ENCODE data around the gene NT5M.

NT5M gene

DNA sequence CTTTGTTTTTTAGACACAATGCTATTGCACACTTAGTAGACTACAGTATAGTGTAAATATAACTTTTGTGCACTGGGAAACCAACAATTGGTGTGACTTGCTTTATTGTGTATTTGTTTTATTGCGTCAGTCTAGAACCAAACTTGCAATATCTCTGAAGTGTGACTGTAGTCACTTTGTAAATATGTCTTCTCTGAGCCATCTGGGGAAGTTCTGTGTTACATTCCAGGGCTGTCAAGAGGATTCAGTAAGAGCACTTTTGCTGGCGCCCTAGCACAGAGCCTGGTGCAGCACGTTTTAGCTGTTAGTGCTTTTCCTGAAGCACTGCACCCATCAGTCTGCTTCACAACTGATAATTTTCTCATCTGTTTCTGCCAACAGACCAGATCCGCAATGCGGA lies 73.2 kb downstream of the NT5M start:
- TF ChIP-seq, protein P1, sequence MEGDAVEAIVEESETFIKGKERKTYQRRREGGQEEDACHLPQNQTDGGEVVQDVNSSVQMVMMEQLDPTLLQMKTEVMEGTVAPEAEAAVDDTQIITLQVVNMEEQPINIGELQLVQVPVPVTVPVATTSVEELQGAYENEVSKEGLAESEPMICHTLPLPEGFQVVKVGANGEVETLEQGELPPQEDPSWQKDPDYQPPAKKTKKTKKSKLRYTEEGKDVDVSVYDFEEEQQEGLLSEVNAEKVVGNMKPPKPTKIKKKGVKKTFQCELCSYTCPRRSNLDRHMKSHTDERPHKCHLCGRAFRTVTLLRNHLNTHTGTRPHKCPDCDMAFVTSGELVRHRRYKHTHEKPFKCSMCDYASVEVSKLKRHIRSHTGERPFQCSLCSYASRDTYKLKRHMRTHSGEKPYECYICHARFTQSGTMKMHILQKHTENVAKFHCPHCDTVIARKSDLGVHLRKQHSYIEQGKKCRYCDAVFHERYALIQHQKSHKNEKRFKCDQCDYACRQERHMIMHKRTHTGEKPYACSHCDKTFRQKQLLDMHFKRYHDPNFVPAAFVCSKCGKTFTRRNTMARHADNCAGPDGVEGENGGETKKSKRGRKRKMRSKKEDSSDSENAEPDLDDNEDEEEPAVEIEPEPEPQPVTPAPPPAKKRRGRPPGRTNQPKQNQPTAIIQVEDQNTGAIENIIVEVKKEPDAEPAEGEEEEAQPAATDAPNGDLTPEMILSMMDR (IDR thresholded peaks at IDR 0.05; ENCODE audit: low read depth, low read length, missing control alignments), result no peak
- no peak for DNase-seq (ENCODE audit: low read depth)

DNA sequence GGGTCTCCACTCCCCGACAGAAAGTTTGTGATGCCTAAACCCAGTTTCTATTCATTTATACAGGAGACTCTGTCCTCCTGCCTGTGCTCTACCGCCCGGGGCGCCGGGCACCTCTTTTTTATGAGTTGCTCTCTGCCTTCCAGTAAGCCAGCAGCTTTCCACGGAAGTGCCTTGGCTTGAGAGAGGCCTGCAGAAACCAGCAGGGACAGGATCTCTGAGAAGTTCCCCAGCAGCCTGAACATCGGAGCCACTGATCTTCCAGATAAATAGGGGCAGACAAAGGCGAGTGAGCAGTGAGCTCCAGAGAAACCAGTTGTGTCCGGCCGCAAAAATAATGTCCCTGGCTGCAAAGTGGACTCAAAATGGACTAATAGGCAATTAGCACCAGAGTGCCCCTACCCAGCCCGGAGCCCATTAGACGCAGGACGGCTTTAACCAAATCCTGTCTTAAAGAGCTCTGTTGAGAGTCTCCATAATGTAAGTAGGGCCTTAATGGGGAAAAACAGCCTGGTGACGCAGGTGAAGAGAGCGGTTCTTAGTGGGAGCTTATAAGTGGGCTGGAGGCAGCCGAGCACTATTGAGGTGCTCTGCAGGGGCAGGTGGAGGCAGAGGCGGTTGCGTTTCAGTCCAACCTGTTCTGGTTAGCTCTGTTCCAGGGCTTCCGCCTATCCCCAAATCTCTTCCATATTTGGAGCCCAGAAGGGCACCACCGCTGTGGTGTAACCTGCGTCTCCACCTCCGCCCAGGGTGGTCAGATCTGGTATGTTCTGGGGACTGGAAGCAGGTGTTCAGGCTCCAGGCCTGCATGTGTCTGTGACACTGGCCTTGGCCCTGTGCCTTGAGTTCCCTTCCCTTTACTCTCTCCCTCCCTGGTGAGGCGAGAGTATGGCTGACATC lies 74.1 kb downstream of the NT5M start:
- no peak overlapping the region for H3K4me3 ChIP-seq (ENCODE audit: low read depth, low read length)
- TF ChIP-seq, protein P1 (IDR thresholded peaks at IDR 0.05; ENCODE audit: low read depth, low read length, missing control alignments), result no peak
- no peak for DNase-seq (ENCODE audit: low read depth)

More for the DNA sequence above, 73.2 kb downstream of the NT5M start:
- no peak overlapping the region for H3K4me3 ChIP-seq (ENCODE audit: low read depth, low read length)

DNA sequence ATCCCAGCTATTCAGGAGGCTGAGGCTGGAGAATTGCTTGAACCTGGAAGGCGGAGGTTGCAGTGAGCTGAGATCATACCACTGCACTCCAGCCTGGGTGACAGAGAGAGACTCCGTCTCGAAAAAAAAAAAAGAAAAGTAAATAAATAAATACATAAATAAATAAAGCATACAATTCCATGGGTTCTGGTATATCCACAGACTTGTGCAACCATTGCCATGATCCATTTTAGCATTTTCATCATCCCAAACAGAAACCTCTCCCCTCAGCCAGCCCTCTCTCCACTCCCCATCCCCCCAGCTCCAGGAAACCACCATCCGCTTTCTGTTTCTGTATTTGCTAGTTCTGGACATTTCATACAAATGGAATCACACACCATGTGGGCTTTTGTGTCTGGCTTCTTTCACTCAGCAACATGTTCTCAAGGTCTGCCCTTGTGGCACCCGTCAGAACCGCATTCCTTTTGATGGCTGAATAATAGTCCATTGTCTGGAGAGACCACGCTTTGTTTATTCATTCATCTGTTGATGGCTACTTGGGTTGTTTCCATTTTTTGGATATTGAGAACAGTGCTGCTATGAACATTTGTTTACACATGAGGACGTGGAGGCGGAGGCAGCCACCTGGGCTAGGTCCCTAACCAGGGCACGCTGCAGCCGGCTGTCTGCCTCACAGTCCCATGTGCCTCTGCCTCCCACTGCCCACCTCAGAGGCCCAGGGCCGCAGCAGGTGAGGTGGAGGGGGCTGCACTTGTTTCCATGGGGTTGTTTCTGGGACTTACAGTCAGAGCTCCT lies 76.2 kb downstream of the NT5M start:
- TF ChIP-seq, protein P1 (IDR thresholded peaks at IDR 0.05; ENCODE audit: low read depth, low read length, missing control alignments), result no peak
- H3K4me3 ChIP-seq (ENCODE audit: low read depth, low read length), result no peak overlapping the region
- no peak for DNase-seq (ENCODE audit: low read depth)

DNA sequence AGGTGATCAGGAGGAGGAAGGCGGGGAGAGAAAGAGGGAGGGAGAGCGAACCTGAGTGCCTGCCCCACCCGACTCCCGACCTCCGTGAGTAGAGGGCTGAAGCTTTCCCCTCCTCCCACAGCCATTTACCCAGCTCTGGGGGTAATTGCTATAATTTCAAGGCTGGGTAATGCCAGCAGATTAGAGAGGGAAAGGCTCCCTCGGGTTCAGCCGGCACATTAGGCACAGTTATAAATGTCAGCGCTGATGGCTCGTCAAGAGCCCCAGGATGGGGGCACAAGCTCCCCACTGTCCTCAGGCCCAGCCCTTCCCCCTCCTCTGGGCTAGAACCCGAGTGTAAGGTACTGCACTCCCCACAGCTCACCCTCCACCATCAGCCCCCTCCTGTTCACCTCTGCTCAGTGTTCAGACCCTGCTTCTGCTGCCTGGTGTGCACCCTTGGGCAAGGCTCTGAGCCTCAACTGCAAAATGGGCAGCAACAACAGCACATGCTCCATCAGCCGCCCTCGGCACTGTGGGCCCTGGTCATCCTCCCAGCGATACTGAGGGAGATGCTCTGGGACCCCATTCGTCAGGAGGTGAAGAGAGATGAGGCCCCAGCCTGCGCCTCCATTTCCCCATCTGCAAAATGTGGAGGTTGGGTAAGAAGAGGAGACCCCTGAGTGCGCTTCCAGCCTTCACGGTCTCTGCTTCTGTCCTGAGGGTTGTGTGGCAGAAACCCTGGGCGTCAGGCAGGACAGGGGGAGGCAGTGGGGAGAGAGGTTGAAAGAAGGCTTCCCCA lies 77.2 kb downstream of the NT5M start:
- no peak overlapping the region for H3K4me3 ChIP-seq (ENCODE audit: low read depth, low read length)
- TF ChIP-seq, protein P1 (IDR thresholded peaks at IDR 0.05; ENCODE audit: low read depth, low read length, missing control alignments), result no peak
- DNase-seq (ENCODE audit: low read depth), result no peak

DNA sequence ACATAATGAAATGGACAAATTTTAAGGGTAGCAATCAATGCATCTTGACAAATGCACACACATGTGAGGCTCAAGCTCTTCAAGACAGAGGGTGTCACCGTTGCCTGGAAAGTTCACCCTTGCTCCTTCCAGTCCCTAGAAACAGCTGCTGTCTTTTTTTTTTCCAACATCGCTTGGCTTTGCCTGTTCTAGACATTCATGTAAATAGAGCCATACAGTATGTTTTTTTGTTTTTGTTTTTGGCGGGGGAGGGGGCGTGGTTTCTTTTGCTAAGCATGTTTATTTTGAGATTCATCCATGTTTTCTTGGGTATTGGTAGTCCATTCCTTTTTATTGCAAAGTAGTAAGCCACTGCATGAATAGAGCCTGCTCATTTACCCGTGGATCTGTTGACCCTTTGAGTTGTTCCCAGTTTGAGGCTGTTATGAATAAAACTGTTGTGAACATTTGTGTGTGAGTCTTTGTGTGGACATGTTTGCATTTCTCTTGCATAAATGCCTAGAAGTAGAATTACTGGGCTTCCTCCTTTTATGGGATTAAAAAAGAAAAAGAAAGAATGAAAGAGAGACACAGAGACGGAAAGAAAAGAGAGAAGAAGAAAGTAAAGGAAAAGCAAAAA lies 78.4 kb downstream of the NT5M start:
- TF ChIP-seq, protein P1 (IDR thresholded peaks at IDR 0.05; ENCODE audit: low read depth, low read length, missing control alignments), result no peak
- H3K4me3 ChIP-seq (ENCODE audit: low read depth, low read length), result no peak overlapping the region
- no peak for DNase-seq (ENCODE audit: low read depth)

DNA sequence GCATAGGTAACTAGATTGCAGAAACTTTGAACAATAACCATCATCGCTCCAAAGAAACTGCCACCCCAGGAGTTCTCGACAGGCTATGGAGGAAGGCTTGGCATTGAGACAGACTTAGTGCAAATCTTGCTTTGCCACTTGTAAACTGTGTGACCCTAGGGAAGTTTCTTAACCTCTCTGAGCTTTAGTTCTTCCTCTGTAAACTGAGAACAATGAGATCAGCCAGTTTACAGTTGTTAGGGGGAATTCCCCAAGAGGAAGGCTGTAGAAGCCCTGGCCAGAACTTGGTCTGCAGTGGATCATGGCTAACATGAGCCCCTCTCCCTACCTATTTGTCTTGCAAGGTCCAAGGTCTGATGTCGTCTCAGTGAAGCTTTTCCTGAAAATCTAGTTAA lies 78.9 kb downstream of the NT5M start:
- H3K4me3 ChIP-seq (ENCODE audit: low read depth, low read length), result no peak overlapping the region
- DNase-seq (ENCODE audit: low read depth), result no peak

More for the DNA sequence above, 78.9 kb downstream of the NT5M start:
- TF ChIP-seq, protein P1 (IDR thresholded peaks at IDR 0.05; ENCODE audit: low read depth, low read length, missing control alignments), result no peak
